Loucy (cell line): Measurements from ENCODE around the gene ZNF79.

Source experiments
- H2AFZ ChIP-seq: fragments of 200-600 bp; sonication (generic); 2 replicates; pipeline ENCODE4 v1.6.0; 2016; ENCODE audit warnings: antibody characterized with exemption, mild to moderate bottlenecking, low read length, moderate library complexity
- H3F3A ChIP-seq: fragments of 200-600 bp; 2 replicates; pipeline ENCODE4 v1.6.0; 2016; ENCODE audit warnings: antibody characterized with exemption, low read depth, mild to moderate bottlenecking
- H3K27me3 ChIP-seq: fragments of 200-600 bp; sonication (generic); 2 replicates; pipeline ENCODE4 v1.6.1; 2014; ENCODE audit warnings: low read length, mild to moderate bottlenecking; ENCODE audit not compliant: insufficient read depth, poor library complexity, severe bottlenecking
- H3K36me3 ChIP-seq: fragments of 200-600 bp; sonication (generic); 2 replicates; pipeline ENCODE4 v1.6.1; 2016; ENCODE audit warnings: low read length; ENCODE audit not compliant: insufficient read depth
- H3K4me1 ChIP-seq: fragments of 200-600 bp; sonication (generic); 2 replicates; pipeline ENCODE4 v1.5.1; 2014; ENCODE audit warnings: low read length, mild to moderate bottlenecking; ENCODE audit not compliant: insufficient read depth, poor library complexity, severe bottlenecking
- H3K4me2 ChIP-seq: fragments of 200-600 bp; sonication (generic); 2 replicates; pipeline ENCODE4 v1.6.0; 2014; ENCODE audit warnings: antibody characterized with exemption, low read length, low read depth, mild to moderate bottlenecking; ENCODE audit not compliant: poor library complexity, severe bottlenecking
- H3K4me3 ChIP-seq: fragments of 200-600 bp; sonication (generic); 2 replicates; pipeline ENCODE4 v1.5.1; 2014; ENCODE audit warnings: low read length, mild to moderate bottlenecking, mixed read lengths; ENCODE audit not compliant: poor library complexity, severe bottlenecking
- H3K79me2 ChIP-seq: fragments of 200-600 bp; sonication (generic); 2 replicates; pipeline ENCODE4 v1.6.1; 2014; ENCODE audit warnings: low read length; ENCODE audit not compliant: insufficient read depth
- H3K9ac ChIP-seq: fragments of 200-600 bp; sonication (generic); 2 replicates; pipeline ENCODE4 v1.6.0; 2014; ENCODE audit warnings: mild to moderate bottlenecking, low read depth, low read length, moderate library complexity; ENCODE audit not compliant: poor library complexity, severe bottlenecking
- H3K9me2 ChIP-seq: fragments of 200-600 bp; sonication (generic); replicated peaks from 2 replicates; pipeline ENCODE4 v1.6.1; 2016; ENCODE audit warnings: low read depth, low read length, mixed read lengths
- H3K9me3 ChIP-seq: fragments of 200-600 bp; sonication (generic); 2 replicates; pipeline ENCODE4 v1.6.1; 2014; ENCODE audit warnings: mild to moderate bottlenecking, antibody characterized with exemption, low read length, low read depth; ENCODE audit not compliant: insufficient read depth
- H4K20me1 ChIP-seq: fragments of 200-600 bp; sonication (generic); 2 replicates; pipeline ENCODE4 v1.6.0; 2014; ENCODE audit warnings: antibody characterized with exemption, low read length, mild to moderate bottlenecking; ENCODE audit not compliant: insufficient read depth, poor library complexity, severe bottlenecking
- CTCF ChIP-seq: fragments of 200-600 bp; sonication (generic); conservative IDR thresholded peaks from 2 replicates; pipeline ENCODE4 v1.5.1; 2014; ENCODE audit warnings: mild to moderate bottlenecking, antibody characterized with exemption, low read length
- EZH2phosphoT487 ChIP-seq: fragments of 200-600 bp; IDR thresholded peaks from 2 replicates; pipeline ENCODE4 v1.6.1; 2018; ENCODE audit warnings: antibody characterized with exemption, mild to moderate bottlenecking, moderate library complexity, borderline replicate concordance

ZNF79 gene

GRCh38 chr9:127488946-127489345, 64.8 kb downstream of the ZNF79 start:
- Histone ChIP-seq H3F3A (no peaks in the 10 kb centered on the region), H3K9ac (no peak overlapping the region), H3K9me3 (no peaks in the 10 kb centered on the region), H3K79me2 (no peaks in the 10 kb centered on the region), H3K9me2 (no peaks in the 10 kb centered on the region), H3K4me3 (no peak overlapping the region), H3K4me1 (no peaks in the 10 kb centered on the region), H3K36me3 (no peaks in the 10 kb centered on the region), H4K20me1 (no peaks in the 10 kb centered on the region), H3K27me3 (no peaks in the 10 kb centered on the region), H3K4me2 (no peak overlapping the region), H2AFZ (no peak overlapping the region)
- TF ChIP-seq EZH2phosphoT487 (no peak), CTCF (no peak)

- H2AFZ ChIP-seq, result no peak overlapping the region
- no peaks in the 10 kb centered on the region for H3K79me2 ChIP-seq
- no peaks in the 10 kb centered on the region for H3K9me2 ChIP-seq
- H4K20me1 ChIP-seq, result no peaks in the 10 kb centered on the region
- H3K9me3 ChIP-seq, result no peaks in the 10 kb centered on the region
- 0 out of 2 replicates have a peak, but pooled peaks have one; percentile 18 for TF ChIP-seq CTCF
- no peak for TF ChIP-seq EZH2phosphoT487
- no peaks in the 10 kb centered on the region for H3F3A ChIP-seq
- no peak overlapping the region for H3K9ac ChIP-seq
- no peaks in the 10 kb centered on the region for H3K27me3 ChIP-seq
- H3K4me3 ChIP-seq, result no peak overlapping the region
- no peaks in the 10 kb centered on the region for H3K4me1 ChIP-seq
- H3K36me3 ChIP-seq, result no peaks in the 10 kb centered on the region
- H3K4me2 ChIP-seq, result no peak overlapping the region
These were observed 65.4 kb downstream of the ZNF79 start for GRCh38 chr9:127489471-127490115.

GRCh38 chr9:127490535-127491230, 66.5 kb downstream of the ZNF79 start:
- Histone ChIP-seq H2AFZ (no peak overlapping the region), H3K9ac (no peak overlapping the region), H4K20me1 (no peaks in the 10 kb centered on the region), H3K9me2 (no peaks in the 10 kb centered on the region), H3K27me3 (no peaks in the 10 kb centered on the region), H3K4me2 (no peak overlapping the region), H3K79me2 (no peaks in the 10 kb centered on the region), H3K9me3 (no peaks in the 10 kb centered on the region), H3K4me1 (peaks cover 6% of the 10 kb centered on the region), H3F3A (no peaks in the 10 kb centered on the region), H3K4me3 (no peak overlapping the region), H3K36me3 (no peaks in the 10 kb centered on the region)
- no peak for TF ChIP-seq EZH2phosphoT487
- TF ChIP-seq CTCF, result no peak
